Heart left ventricle (tissue), 16 donors: ENCODE data around the gene ARHGEF7. TPM values are rescaled to one million over a fixed set of nuclear protein-coding genes. Genes with fewer than 3 reads are reported as not detected.

Experiments used
- ATAC-seq, 4 donors: fragments of 200-7000 bp; cut with Tn5 transposase; one replicate each; pipeline ENCODE4 v1.9.1; 2020 to 2022; ENCODE audit warnings: moderate library complexity in 4 of 4, mild to moderate bottlenecking in 3 of 4, moderate number of reproducible peaks in 1 of 4
- DNase-seq, 5 donors: peaks; one replicate each; pipeline ENCODE4 v3.0.0-alpha.2; 2020
- H3K27ac ChIP-seq, 12 donors: fragments of 200-600 bp; sonication (generic) in 4 of 12; one replicate each; pipeline versions ENCODE4 v1.5.0 to v1.8.0; 2016 to 2022; ENCODE audit warnings: mild to moderate bottlenecking in 2 of 12
- H3K27me3 ChIP-seq, 9 donors: fragments of 200-600 bp; sonication (generic) in 2 of 9; one replicate each; pipeline versions ENCODE4 v1.5.1 to v1.8.0; 2016 to 2022; ENCODE audit warnings: mild to moderate bottlenecking in 3 of 9
- H3K36me3 ChIP-seq, 9 donors: fragments of 200-600 bp; sonication (generic) in 2 of 9; one replicate each; pipeline versions ENCODE4 v1.5.0 to v1.8.0; 2018 to 2022; ENCODE audit warnings: mild to moderate bottlenecking in 2 of 9
- H3K4me1 ChIP-seq, 12 donors: fragments of 200-600 bp; sonication (generic) in 4 of 12; one replicate each; pipeline versions ENCODE4 v1.5.0 to v1.8.0; 2016 to 2022; ENCODE audit warnings: mild to moderate bottlenecking in 3 of 12
- H3K4me3 ChIP-seq, 12 donors: fragments of 200-600 bp; sonication (generic) in 4 of 12; one replicate each; pipeline versions ENCODE4 v1.5.0 to v1.8.0; 2017 to 2022; ENCODE audit warnings: mild to moderate bottlenecking in 9 of 12, moderate library complexity in 4 of 12
- H3K9me3 ChIP-seq, 12 donors: fragments of 200-600 bp; sonication (generic) in 4 of 12; one replicate each; pipeline versions ENCODE4 v1.5.0 to v1.8.0; 2016 to 2022; ENCODE audit warnings: mild to moderate bottlenecking in 1 of 12
- CTCF ChIP-seq, 12 donors: fragments of 200-600 bp; sonication (generic) in 4 of 12; IDR thresholded peaks; one replicate each; pipeline versions ENCODE4 v1.5.0 to v1.8.0; 2018 to 2022; ENCODE audit warnings: antibody characterized with exemption in 12 of 12, mild to moderate bottlenecking in 5 of 12
- POLR2A ChIP-seq, 2 donors: fragments of 450-650 bp; IDR thresholded peaks; one replicate each; pipeline ENCODE4 v1.6.1; 2017; ENCODE audit warnings: antibody characterized with exemption in 2 of 2, mild to moderate bottlenecking in 2 of 2, moderate library complexity in 2 of 2
- WGBS, 4 donors: extraction: QIAGEN DNeasy Blood & Tissue Kit in 2 of 4; methylation state at CpG; one replicate each; pipeline versions ENCODE4 v1.1.5 to v1.1.7; 2013 to 2018; 5-methylcytosine and 5-hydroxymethylcytosine counted together
- intact Hi-C, 10 donors: fragments of 100-400 bp; cut with DNase I; formaldehyde crosslinking; loops; one replicate each; pipeline versions ENCODE4 v1.11.1 to v1.14.2; 2022
- polyA plus RNA-seq, 2 donors: library from polyadenylated mRNA; stranded (reverse); fragments of 200-250 nt; gene quantifications; one replicate each; pipeline ENCODE4 v1.2.3, GENCODE V29; 2013
- total RNA-seq, 9 donors: library from RNA; depleted of rRNA in 2 of 9; stranded (reverse); fragments of >200 nt in 2 of 9; fragmentation: NEBNext Ultra II Directional in 3 of 9; extraction: Animal tissue kit (Norgen Biotek cat#: 25700) in 3 of 9; gene quantifications; one replicate each; pipeline versions ENCODE4 v1.1.0 to v1.2.4, GENCODE V29; 2016 to 2023
- donor health status: ischemic (EF 13 %, LVEDD 7.1; RV severe dilation, severe dysfunction).
- donor health status: healthy with polysubstance abuse.
- donor health status: DM: no; HTN: yes; CAD: no.
- donor health status: DM: no; HTN: no; CAD: no.
- donor health status: ischemic (EF 25% LVEDD 6.9; RV normal size, moderate dysfunction).
- donor health status: ischemic (EF 25% LVEDD 5.7; RV mildly dilated, moderate dysfunction).
- donor health status: healthy.
- donor health status: DM: yes; HTN: yes; CAD: no.
- donor health status: ischemic (EF 35%, LVEDD 5.7; RV mildly dilated, moderate dysfunction).
- donor health status: nonischemic (EF 11% LVEDD 7.7; RV severe dilation, severe dysfunction).
- donor health status: DM: yes; HTN: yes; CAD: no.
- donor health status: PGD.
- donor health status: ischemic (EF 29% LVEDD 5.4; RV normal size, mild dysfunction).
- donor health status: nonischemic (EF 23%, LVEDD 6.1; RV moderate dilation, normal function).

Gene ARHGEF7
- total and polyA plus RNA-seq, 11 donors: 16.6 to 60.9 (median 37.5) TPM

- intact Hi-C loops: loop anchor here in 4 of 10 donors (5.0 to 10.0 kb wide), 3 partner anchors 35 to 297 kb away; partner anchors contain the start of gene ANKRD10 (in 2 of the 4)
- ATAC-seq: no peak
- no peak overlapping the region for H3K4me3 ChIP-seq
- peaks cover 0 to 9% (median 3%) of the 10 kb centered on the region in 9 donors for H3K36me3 ChIP-seq
- H3K27ac ChIP-seq: peak overlapping the region in 4 of 12 donors; percentile 9 to 35 (median 13)
- no peaks in the 10 kb centered on the region for H3K27me3 ChIP-seq
- 44 to 49% (median 47%) methylated on average over 13 of the region's 13 CpGs for WGBS, 4 donors
- H3K4me1 ChIP-seq: peaks cover 3 to 94% (median 80%) of the 10 kb centered on the region in 12 donors
- TF ChIP-seq POLR2A (IDR thresholded peaks at IDR 0.05) (no peak), CTCF (IDR thresholded peaks at IDR 0.05) (no peak)
- H3K9me3 ChIP-seq: no peaks in the 10 kb centered on the region
- DNase-seq: no peak
Observed at GRCh38 chr13:111211789-111212516, 96.8 kb downstream of the ARHGEF7 start.

GRCh38 chr13:111212517-111212873 is 97.4 kb downstream of the ARHGEF7 start:
- ATAC-seq (no peak), DNase-seq (no peak)
- Histone ChIP-seq H3K27ac (peak overlapping the region in 3 of 12 donors; percentile 9 to 35 (median 9)), H3K9me3 (no peaks in the 10 kb centered on the region), H3K36me3 (peaks cover 0 to 7% (median 3%) of the 10 kb centered on the region in 9 donors), H3K4me1 (peaks cover 3 to 94% (median 84%) of the 10 kb centered on the region in 12 donors), H3K27me3 (no peaks in the 10 kb centered on the region), H3K4me3 (no peak overlapping the region)
- intact Hi-C loops: loop anchor here in 4 of 10 donors (5.0 to 10.0 kb wide), 3 partner anchors 35 to 298 kb away; partner anchors contain the start of gene ANKRD10 (in 2 of the 4)
- WGBS, 4 donors: 33 to 39% (median 37%) methylated on average over 4 of the region's 4 CpGs
- TF ChIP-seq POLR2A (IDR thresholded peaks at IDR 0.05): no peak
- TF ChIP-seq CTCF (IDR thresholded peaks at IDR 0.05): no peak

- ATAC-seq (peak in 1 of 4 donors; percentile 9), DNase-seq (no peak)
- peaks cover 3 to 98% (median 84%) of the 10 kb centered on the region in 12 donors for H3K4me1 ChIP-seq
Observed at GRCh38 chr13:111213964-111214726, 99.0 kb downstream of the ARHGEF7 start.

More at GRCh38 chr13:111213964-111214726, 99.0 kb downstream of the ARHGEF7 start:
- Histone ChIP-seq H3K27ac (no peak overlapping the region), H3K36me3 (peaks cover 0 to 18% (median 7%) of the 10 kb centered on the region in 9 donors), H3K4me3 (no peak overlapping the region), H3K9me3 (no peaks in the 10 kb centered on the region), H3K27me3 (no peaks in the 10 kb centered on the region)
- intact Hi-C loops: loop anchor here in 4 of 10 donors (5.0 to 10.0 kb wide), 3 partner anchors 37 to 299 kb away; partner anchors contain the start of gene ANKRD10 (in 2 of the 4)
- TF ChIP-seq POLR2A (IDR thresholded peaks at IDR 0.05) (no peak), CTCF (IDR thresholded peaks at IDR 0.05) (no peak)
- 72 to 79% (median 75%) methylated on average over 22 of the region's 22 CpGs for WGBS, 4 donors
